Measurements from ENCODE around the gene PLCD3.
A peak's percentile ranks its signal among the peaks of the same experiment; 100 is the strongest.

The PLCD3 gene

GRCh38 chr17:45098869-45099616, 33.3 kb downstream of the PLCD3 start:
- DNase-seq: peak; percentile 34 to 67 (median 56)

GRCh38 chr17:45098081-45098868, 34.0 kb downstream of the PLCD3 start:
- no peak for DNase-seq

GRCh38 chr17:45096926-45097325, 35.4 kb downstream of the PLCD3 start:
- no peak for DNase-seq

- DNase-seq: no peak
These were observed 36.2 kb downstream of the PLCD3 start for GRCh38 chr17:45096141-45096540.

GRCh38 chr17:45093444-45094110, 38.7 kb downstream of the PLCD3 start:
- no peak for DNase-seq

- no peak for DNase-seq
These were observed 39.3 kb downstream of the PLCD3 start for GRCh38 chr17:45092911-45093430.

GRCh38 chr17:45091778-45092425, 40.4 kb downstream of the PLCD3 start:
- no peak for DNase-seq

- no peak for DNase-seq
These were observed 41.6 kb downstream of the PLCD3 start for GRCh38 chr17:45090711-45091110.

- no peak for DNase-seq
These were observed 43.6 kb downstream of the PLCD3 start for GRCh38 chr17:45088741-45089140.

GRCh38 chr17:45087978-45088377, 44.3 kb downstream of the PLCD3 start:
- DNase-seq: no peak

- no peak for DNase-seq
These were observed 44.8 kb downstream of the PLCD3 start for GRCh38 chr17:45087504-45087975.

GRCh38 chr17:45086865-45087503, 45.3 kb downstream of the PLCD3 start:
- no peak for DNase-seq

GRCh38 chr17:45086391-45086790, 45.9 kb downstream of the PLCD3 start:
- no peak for DNase-seq

GRCh38 chr17:45081047-45081703, 51.1 kb downstream of the PLCD3 start:
- no peak for DNase-seq

- DNase-seq: no peak
These were observed 54.7 kb downstream of the PLCD3 start for GRCh38 chr17:45077643-45078042.

GRCh38 chr17:45073414-45074070, 58.8 kb downstream of the PLCD3 start:
- DNase-seq: no peak

GRCh38 chr17:45070809-45071208, 61.5 kb downstream of the PLCD3 start:
- no peak for DNase-seq

GRCh38 chr17:45070001-45070400, 62.3 kb downstream of the PLCD3 start:
- no peak for DNase-seq

GRCh38 chr17:45067637-45068036, 64.7 kb downstream of the PLCD3 start:
- no peak for DNase-seq

GRCh38 chr17:45063198-45063597, 69.1 kb downstream of the PLCD3 start:
- no peak for DNase-seq

- no peak for DNase-seq
These were observed 70.6 kb downstream of the PLCD3 start for GRCh38 chr17:45061606-45062205.

Measured in T-helper 1 cell (primary cell).